ENCODE measurements around the gene OTC. TPM values are rescaled to one million over a fixed set of nuclear protein-coding genes. Genes with fewer than 3 reads are reported as not detected.

OTC gene
- total RNA-seq, 1 experiment from 2014 or later: not detected

GRCh38 chrX:38315186-38315585 is 37.2 kb upstream of the OTC start:
- Histone ChIP-seq H3K9me3 (ENCODE audit: control insufficient read depth, low read depth, low read length) (no peaks in the 10 kb centered on the region), H3K9ac (ENCODE audit: extremely low read depth, insufficient read length, low read length) (no peak overlapping the region), H3K23me2 (ENCODE audit: insufficient read length, low read depth, low read length, poor library complexity, severe bottlenecking) (no peaks in the 10 kb centered on the region), H3T11ph (ENCODE audit: low read length) (no peak overlapping the region), H3K79me2 (ENCODE audit: insufficient read depth, low read length) (no peaks in the 10 kb centered on the region), H3K18ac (ENCODE audit: insufficient read length, low read depth, low read length) (no peak overlapping the region), H2AK5ac (ENCODE audit: insufficient read length, low read length) (no peak overlapping the region), H4K8ac (replicated peaks; ENCODE audit: insufficient read length, low read depth, low read length) (no peak overlapping the region), H3K14ac (ENCODE audit: insufficient read depth, low read length) (no peak overlapping the region), H2BK20ac (ENCODE audit: low read depth, low read length, poor library complexity, severe bottlenecking) (no peak overlapping the region), H4K5ac (ENCODE audit: insufficient read length, low read depth, low read length) (no peak overlapping the region), H3K56ac (ENCODE audit: insufficient read length, low read depth, low read length) (no peak overlapping the region), H3K4me2 (ENCODE audit: insufficient read depth, insufficient read length, low read length) (no peak overlapping the region), H3K4ac (ENCODE audit: low read depth, low read length) (no peak overlapping the region), H3K27ac (ENCODE audit: insufficient read length, low read depth, low read length) (no peak overlapping the region), H2AFZ (ENCODE audit: low read length) (no peak overlapping the region), H3K4me1 (ENCODE audit: insufficient read depth, low read length) (no peaks in the 10 kb centered on the region), H2BK120ac (ENCODE audit: low read depth, low read length, poor library complexity, severe bottlenecking) (no peak overlapping the region), H2BK5ac (ENCODE audit: insufficient read length, low read length) (no peak overlapping the region), H4K91ac (ENCODE audit: insufficient read length, low read depth, low read length) (no peak overlapping the region), H3K79me1 (ENCODE audit: insufficient read depth, low read depth, low read length, poor library complexity, severe bottlenecking) (no peaks in the 10 kb centered on the region), H2BK12ac (ENCODE audit: insufficient read length, low read depth, low read length) (no peak overlapping the region), H2BK15ac (ENCODE audit: low read depth, low read length) (no peak overlapping the region), H3K23ac (ENCODE audit: insufficient read length, low read depth, low read length) (no peak overlapping the region), H4K20me1 (ENCODE audit: control insufficient read depth, insufficient read depth, insufficient read length) (no peaks in the 10 kb centered on the region), H3K27me3 (ENCODE audit: insufficient read depth, low read length) (no peaks in the 10 kb centered on the region)
- no CpG with 5 or more reads among the region's 7 CpGs for WGBS (ENCODE audit: extremely low coverage, insufficient read length, low lambda C conversion rate)
- TF ChIP-seq, protein P1, sequence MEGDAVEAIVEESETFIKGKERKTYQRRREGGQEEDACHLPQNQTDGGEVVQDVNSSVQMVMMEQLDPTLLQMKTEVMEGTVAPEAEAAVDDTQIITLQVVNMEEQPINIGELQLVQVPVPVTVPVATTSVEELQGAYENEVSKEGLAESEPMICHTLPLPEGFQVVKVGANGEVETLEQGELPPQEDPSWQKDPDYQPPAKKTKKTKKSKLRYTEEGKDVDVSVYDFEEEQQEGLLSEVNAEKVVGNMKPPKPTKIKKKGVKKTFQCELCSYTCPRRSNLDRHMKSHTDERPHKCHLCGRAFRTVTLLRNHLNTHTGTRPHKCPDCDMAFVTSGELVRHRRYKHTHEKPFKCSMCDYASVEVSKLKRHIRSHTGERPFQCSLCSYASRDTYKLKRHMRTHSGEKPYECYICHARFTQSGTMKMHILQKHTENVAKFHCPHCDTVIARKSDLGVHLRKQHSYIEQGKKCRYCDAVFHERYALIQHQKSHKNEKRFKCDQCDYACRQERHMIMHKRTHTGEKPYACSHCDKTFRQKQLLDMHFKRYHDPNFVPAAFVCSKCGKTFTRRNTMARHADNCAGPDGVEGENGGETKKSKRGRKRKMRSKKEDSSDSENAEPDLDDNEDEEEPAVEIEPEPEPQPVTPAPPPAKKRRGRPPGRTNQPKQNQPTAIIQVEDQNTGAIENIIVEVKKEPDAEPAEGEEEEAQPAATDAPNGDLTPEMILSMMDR (conservative IDR thresholded peaks at IDR 0.05): no peak
- Mint-ChIP-seq H3K4me3 (no peak overlapping the region), H3K36me3 (ENCODE audit: insufficient read depth in 1 of 3, low read depth in 3 of 3) (peaks cover 2 to 5% (median 4%) of the 10 kb centered on the region in 3 experiments; a peak in 6 of 7 replicates), H3K4me1 (peaks cover 0 to 4% of the 10 kb centered on the region in 2 experiments; a peak in 2 of 4 replicates), H3K9me3 (peaks cover 33 to 39% of the 10 kb centered on the region in 2 experiments), H3K27ac (no peak overlapping the region), H3K27me3 (ENCODE audit: low read depth) (no peaks in the 10 kb centered on the region)
- DNase-seq: no peak
